HG02884 (cell line): ENCODE measurements around the gene GNMT.
"Not testable (repeated sequence)": the region's sequence is repeated elsewhere in the genome, so short reads cannot be mapped to it uniquely, and the experiment has no call there.

ENCODE experiments used
- ATAC-seq: cut with Tn5 transposase; IDR thresholded peaks from one replicate; pipeline ENCODE4 v1.9.1; 2021; ENCODE audit warnings: mild to moderate bottlenecking, moderate library complexity; ENCODE audit not compliant: unreplicated experiment

Gene GNMT

GRCh38 chr6:42940493-42941045 lies 20.0 kb upstream of the GNMT start:
- no peak for ATAC-seq

- ATAC-seq = not testable (repeated sequence)
Observed at GRCh38 chr6:42941356-42941755, 19.2 kb upstream of the GNMT start.

GRCh38 chr6:42942444-42942843 lies 18.1 kb upstream of the GNMT start:
- no peak for ATAC-seq

DNA sequence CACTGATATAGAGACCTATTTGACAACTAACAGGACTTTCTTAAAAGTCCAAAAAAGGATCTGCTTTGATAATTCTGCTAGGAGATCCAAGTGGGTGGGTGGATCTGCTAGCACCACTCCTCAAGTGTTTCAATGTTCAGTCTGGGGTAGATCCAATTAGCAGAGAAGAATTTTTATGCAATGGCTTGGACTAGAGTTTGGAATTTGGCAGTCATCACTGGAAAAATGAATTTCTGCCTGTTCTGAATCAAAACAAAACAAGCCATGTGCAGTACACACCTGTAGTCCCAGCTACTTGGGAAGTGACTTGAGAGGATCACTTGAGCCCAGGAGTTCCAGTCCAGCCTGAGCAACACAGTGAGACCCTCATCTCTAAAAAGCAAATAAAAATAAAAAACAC lies 12.6 kb upstream of the GNMT start:
- no peak for ATAC-seq

DNA sequence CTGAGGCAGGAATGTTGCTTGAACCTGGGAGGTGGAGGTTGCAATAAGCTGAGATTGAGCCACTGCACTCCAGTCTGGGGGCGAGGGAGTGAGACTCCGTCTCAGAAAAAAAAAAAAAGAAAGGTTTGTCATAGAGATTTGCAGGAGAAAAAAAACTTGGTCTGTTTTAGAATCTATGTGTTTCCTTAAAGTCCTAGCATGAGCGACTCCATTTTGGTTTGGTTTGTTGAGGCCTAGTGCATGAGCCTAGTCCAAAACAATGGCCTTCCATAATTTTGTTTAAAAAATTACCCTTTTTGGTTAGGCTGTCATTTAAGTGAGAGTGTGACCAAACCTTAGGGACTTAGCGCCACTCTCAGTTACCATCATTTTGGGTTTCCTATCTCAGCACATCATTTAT lies 8.2 kb upstream of the GNMT start:
- no peak for ATAC-seq

DNA sequence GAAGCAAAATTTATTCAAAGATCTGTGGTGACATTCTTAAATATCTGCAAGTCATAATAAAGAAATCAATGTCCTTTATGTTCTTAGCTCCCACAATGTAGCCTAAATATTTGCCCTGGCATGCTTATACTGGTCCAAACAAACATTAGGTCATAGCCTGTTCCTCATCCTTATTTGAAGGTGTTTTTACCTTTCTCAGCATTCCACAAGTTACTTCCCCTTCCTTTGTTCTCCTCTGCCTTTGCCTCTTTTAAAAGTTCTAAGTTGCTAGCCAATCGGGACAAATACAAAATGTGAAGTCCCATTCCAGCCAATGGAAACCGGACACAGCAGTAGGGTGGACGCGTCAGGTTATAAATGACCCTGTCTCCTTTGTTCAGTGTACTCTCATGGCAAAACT lies 6.1 kb upstream of the GNMT start:
- ATAC-seq = not testable (repeated sequence)

- ATAC-seq = no peak
Observed at GRCh38 chr6:42958125-42958524, 2.4 kb upstream of the GNMT start.

- ATAC-seq = no peak
Observed at GRCh38 chr6:42959917-42960242, 674 bp upstream of the GNMT start.

DNA sequence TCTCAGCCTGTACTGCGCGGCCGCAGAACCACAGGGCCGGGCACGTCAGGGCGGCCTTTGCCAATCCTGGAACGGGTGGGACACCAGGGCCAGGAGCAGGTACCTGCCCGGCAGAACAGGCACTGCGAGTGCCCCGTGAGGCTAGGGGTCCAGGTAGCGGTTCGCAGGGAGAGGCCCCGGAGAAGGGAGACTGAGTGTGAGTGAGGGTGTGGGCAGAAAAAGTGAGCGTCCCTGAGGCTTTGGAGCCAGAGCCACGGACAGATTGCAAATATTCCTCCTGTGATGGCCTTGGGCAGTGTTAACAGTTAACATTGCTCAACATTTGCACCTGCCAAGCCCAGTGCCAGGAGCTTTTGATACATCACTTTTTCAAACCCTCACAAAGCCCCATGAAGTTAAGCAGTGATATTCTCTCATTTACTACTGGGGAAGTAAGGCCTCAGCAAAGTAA lies 491 bp downstream of the GNMT start:
- no peak for ATAC-seq

GRCh38 chr6:42962096-42962495 lies 1.5 kb downstream of the GNMT start:
- ATAC-seq = no peak

DNA sequence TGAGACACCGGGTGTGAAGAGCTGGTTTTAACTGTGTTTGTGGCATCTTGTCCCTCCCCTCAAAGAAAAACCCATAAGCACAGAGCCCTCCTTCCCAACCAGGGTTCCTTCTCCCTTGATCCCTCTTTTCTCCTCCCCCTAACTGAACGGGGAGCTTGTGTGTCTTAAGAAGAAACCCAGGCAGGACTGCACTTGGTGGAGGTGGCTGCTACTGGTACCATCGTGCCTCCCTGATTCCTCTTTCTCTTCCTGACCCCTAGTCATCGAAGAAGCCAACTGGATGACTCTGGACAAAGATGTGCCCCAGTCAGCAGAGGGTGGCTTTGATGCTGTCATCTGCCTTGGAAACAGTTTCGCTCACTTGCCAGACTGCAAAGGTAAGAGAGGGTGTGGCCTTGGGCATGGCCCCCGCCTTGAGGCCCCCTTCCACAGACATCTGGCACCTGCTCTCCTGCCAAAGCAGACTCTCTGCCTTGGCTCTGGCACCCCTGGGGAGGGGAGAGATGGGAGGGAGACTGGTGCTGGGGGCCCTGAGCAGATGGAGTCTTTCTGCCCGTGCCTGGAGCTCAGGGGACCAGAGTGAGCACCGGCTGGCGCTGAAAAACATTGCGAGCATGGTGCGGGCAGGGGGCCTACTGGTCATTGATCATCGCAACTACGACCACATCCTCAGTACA lies 2.1 kb downstream of the GNMT start:
- no peak for ATAC-seq

DNA sequence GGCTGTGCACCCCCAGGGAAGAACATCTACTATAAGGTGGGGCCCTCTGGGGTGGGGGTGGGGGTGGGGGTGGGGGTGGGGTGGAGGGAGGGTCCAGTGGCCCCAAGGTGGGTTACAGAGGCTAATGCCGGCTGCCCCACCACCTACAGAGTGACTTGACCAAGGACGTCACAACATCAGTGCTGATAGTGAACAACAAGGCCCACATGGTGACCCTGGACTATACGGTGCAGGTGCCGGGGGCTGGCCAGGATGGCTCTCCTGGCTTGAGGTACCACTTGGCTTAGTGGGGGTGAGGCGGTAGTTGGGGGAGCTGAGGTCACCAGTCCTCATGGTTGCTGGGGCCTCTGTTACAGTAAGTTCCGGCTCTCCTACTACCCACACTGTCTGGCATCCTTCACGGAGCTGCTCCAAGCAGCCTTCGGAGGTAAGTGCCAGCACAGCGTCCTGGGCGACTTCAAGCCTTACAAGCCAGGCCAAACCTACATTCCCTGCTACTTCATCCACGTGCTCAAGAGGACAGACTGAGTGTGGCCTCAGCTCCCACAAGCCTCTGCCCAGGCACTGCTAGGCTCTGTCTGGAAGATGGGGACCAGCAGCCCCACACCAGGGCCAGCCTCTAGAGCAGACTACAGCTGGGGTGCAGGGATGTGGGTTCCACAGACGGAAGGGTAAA lies 2.8 kb downstream of the GNMT start:
- no peak for ATAC-seq

DNA sequence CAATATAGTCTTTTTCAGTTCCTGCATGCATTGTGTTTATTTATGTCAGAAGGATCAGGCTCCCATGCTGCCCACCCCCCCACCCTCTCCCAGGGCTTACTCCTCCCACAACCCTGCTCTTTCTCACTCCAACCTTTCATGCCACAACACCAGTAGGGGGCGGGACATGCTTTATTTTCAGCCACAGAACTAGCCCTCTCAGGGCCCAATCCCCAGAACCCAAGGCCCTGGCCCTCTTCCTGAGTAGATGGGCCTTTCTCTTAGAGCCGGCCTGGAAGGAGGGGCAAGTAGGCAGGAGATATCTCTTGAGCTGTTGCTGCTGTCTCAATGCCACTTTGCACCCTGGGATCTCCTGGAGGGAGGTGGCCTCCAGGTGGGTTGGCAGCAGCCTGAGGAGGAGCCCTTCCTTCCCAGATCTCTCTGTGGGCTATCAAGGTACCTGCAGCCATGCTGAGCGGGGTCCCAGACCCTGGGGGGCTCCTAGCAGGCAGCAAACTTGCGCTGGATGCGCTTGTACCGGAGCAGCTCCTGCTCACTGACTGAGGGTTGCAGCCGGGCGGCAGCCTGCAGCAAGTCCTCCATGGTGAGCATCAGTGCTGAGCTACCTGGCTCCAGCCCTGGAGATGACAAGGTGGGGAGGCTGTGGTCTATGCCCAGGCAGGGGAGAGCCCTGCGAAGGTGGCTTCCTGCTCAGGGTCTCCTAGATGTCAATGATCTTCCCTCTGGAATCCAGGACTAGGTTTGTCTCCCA lies 3.5 kb downstream of the GNMT start:
- no peak for ATAC-seq

- no peak for ATAC-seq
Observed at GRCh38 chr6:42966571-42966970, 6.0 kb downstream of the GNMT start.

- ATAC-seq = no peak
Observed at GRCh38 chr6:42967228-42967627, 6.7 kb downstream of the GNMT start.

DNA sequence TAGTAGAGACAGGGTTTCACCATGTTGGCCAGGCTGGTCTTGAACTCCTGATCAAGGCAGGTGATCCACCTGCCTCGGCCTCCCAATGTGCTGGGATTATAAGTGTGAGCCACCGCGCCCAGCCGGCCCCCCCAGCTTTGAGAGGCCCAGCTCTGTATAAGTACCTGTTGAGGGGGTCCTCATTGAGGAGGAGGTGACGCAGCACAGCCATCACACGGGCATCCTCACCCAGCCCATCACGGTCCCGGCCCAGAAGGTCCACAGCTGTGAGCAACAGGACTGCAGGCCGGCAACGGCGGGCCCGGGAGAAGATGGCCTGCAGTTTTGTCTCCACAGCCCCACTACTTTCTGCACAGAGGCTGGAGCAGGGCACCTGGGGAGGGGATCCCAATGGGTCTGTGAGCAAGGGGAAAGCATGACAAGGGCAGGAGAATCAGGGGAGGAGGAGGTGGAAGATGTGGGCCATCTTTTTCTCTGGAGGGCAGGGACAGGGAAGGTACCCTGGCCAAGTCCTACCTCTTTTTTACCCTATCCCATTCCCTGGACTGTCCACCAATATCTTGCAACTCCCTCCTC lies 7.7 kb downstream of the GNMT start:
- no peak for ATAC-seq

- ATAC-seq = no peak
Observed at GRCh38 chr6:42968783-42969182, 8.2 kb downstream of the GNMT start.

- ATAC-seq = no peak
Observed at GRCh38 chr6:42969431-42969830, 8.9 kb downstream of the GNMT start.

DNA sequence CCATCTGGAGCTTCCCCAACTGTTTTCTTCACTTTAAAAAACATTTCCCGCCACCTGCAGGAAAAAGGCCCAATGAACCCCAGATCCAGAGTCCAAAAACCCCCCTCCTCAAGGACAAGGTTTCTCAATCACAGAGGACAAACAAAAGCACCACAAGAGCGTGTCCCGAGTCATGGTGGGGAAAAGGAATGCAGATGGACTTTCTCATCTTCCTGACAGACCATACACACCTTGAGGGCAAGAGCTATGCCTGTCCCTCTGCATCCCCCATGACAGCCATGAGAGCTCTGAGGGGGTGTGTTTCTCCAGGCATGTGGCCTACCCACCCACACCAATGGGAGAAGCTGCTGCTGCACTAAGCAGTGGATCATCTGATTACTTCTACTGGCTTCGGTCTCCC lies 9.4 kb downstream of the GNMT start:
- ATAC-seq = no peak

GRCh38 chr6:42970871-42971612 lies 10.5 kb downstream of the GNMT start:
- no peak for ATAC-seq
